ENCODE measurements around the gene NOL4. TPM values are rescaled to one million over a fixed set of nuclear protein-coding genes. Genes with fewer than 3 reads are reported as not detected.

Gene NOL4
- total RNA-seq, 1 donor, result not detected

GRCh38 chr18:34189656-34190435, 34.9 kb downstream of the NOL4 start:
- DNase-seq (ENCODE audit: low read depth), result no peak
- H3K4me3 ChIP-seq (ENCODE audit: low read depth, low read length), result no peak overlapping the region
- no peak for TF ChIP-seq CTCF (IDR thresholded peaks at IDR 0.05; ENCODE audit: insufficient read depth, low read depth, low read length)
